GM12878 (cell line): ENCODE measurements around the gene DCAF17. TPM values are rescaled to one million over a fixed set of nuclear protein-coding genes. Genes with fewer than 3 reads are reported as not detected.

Experiments used
- ATF2 ChIP-seq: IDR thresholded peaks from 2 replicates; pipeline ENCODE4 v1.6.1; 2012; ENCODE audit warnings: low read length, inconsistent platforms
- BRCA1 ChIP-seq: IDR thresholded peaks from 2 replicates; pipeline ENCODE4 v1.6.1; 2011; ENCODE audit warnings: low read depth, low read length, improper control_type of control experiment
- CREB1 ChIP-seq: IDR thresholded peaks from 2 replicates; pipeline ENCODE4 v1.6.1; 2012; ENCODE audit warnings: low read depth, mild to moderate bottlenecking, inconsistent platforms
- ESRRA ChIP-seq: IDR thresholded peaks from 2 replicates; pipeline ENCODE4 v1.6.1; 2012; ENCODE audit warnings: mild to moderate bottlenecking, low read length, improper control_type of control experiment
- ETV6 ChIP-seq, 2 experiments: fragments of 450-650 bp in 1 of 2; IDR thresholded peaks in 1 of 2; conservative IDR thresholded peaks in 1 of 2; 2 replicates each; pipeline ENCODE4 v1.6.1; 2014; ENCODE audit warnings: antibody characterized with exemption in 1 of 2, borderline replicate concordance in 1 of 2, low read depth in 1 of 2, mild to moderate bottlenecking in 1 of 2, moderate library complexity in 1 of 2
- FOS ChIP-seq: IDR thresholded peaks from 3 replicates; pipeline ENCODE4 v1.6.1; 2011; ENCODE audit warnings: borderline replicate concordance; ENCODE audit not compliant: insufficient read length; ENCODE audit errors: extremely low read depth
- JUNB ChIP-seq: IDR thresholded peaks from 2 replicates; pipeline ENCODE4 v1.6.1; 2016; ENCODE audit warnings: antibody characterized with exemption, mild to moderate bottlenecking
- JUND ChIP-seq: IDR thresholded peaks from 2 replicates; pipeline ENCODE4 v1.6.1; 2012; ENCODE audit warnings: low read depth, mild to moderate bottlenecking, low read length, improper control_type of control experiment, moderate library complexity
- KDM1A ChIP-seq: fragments of 200-600 bp; sonication (generic); IDR thresholded peaks from 2 replicates; pipeline ENCODE4 v1.6.1; 2016; ENCODE audit warnings: borderline replicate concordance
- MYB ChIP-seq: fragments of 150-350 bp; IDR thresholded peaks from 2 replicates; pipeline ENCODE4 v1.6.1; 2014; ENCODE audit warnings: mild to moderate bottlenecking, low read depth, low read length, borderline replicate concordance
- NR2C1 ChIP-seq: fragments of 450-650 bp; IDR thresholded peaks from 2 replicates; pipeline ENCODE4 v1.6.1; 2017; ENCODE audit warnings: antibody characterized with exemption, mild to moderate bottlenecking, moderate library complexity
- PAX8 ChIP-seq: fragments of 450-650 bp; IDR thresholded peaks from 2 replicates; pipeline ENCODE4 v1.6.1; 2017; ENCODE audit warnings: mild to moderate bottlenecking, moderate library complexity
- PKNOX1 ChIP-seq: fragments of 450-650 bp; IDR thresholded peaks from 2 replicates; pipeline ENCODE4 v1.6.1; 2016; ENCODE audit warnings: mild to moderate bottlenecking
- SP1 ChIP-seq: IDR thresholded peaks from one replicate; pipeline ENCODE4 v1.6.1; 2011; ENCODE audit warnings: low read depth, low read length
- STAT1 ChIP-seq: fragments of 450-650 bp; conservative IDR thresholded peaks from 2 replicates; pipeline ENCODE4 v1.6.1; 2014; ENCODE audit warnings: antibody characterized with exemption, mild to moderate bottlenecking
- USF2 ChIP-seq: IDR thresholded peaks from 2 replicates; pipeline ENCODE4 v1.6.1; 2011; ENCODE audit warnings: low read depth, low read length, improper control_type of control experiment, borderline replicate concordance
- YBX1 ChIP-seq: fragments of 450-650 bp; IDR thresholded peaks from 2 replicates; pipeline ENCODE4 v1.6.1; 2016; ENCODE audit warnings: antibody characterized with exemption
- ZBED1 ChIP-seq: IDR thresholded peaks from 2 replicates; pipeline ENCODE4 v1.6.1; 2016; ENCODE audit warnings: borderline replicate concordance
- polyA plus RNA-seq, 11 experiments: library from polyadenylated mRNA; depleted of rRNA in 4 of 11; unstranded in 6 of 11; stranded (reverse) in 5 of 11; fragments of >200 nt; fragmentation: Nextera tagmentation in 4 of 11; fragmentation: Illumina TruSeq in 1 of 11; extraction: Ambion mirVana in 4 of 11; extraction: Trizol in 1 of 11; gene quantifications; 1 replicate in 1 of 11; 2 replicates in 10 of 11; pipeline versions ENCODE4 v1.2.1 to v1.2.3, GENCODE V29; 2011 to 2016; ENCODE audit warnings: inconsistent platforms in 2 of 11, missing spikeins in 2 of 11, low read depth in 1 of 11
- total RNA-seq, 4 experiments: library from RNA; depleted of rRNA in 3 of 4; stranded (reverse); fragments of >200 nt in 3 of 4; fragmentation: Illumina TruSeq in 1 of 4; extraction: Trizol in 1 of 4; gene quantifications; 2 replicates each; pipeline versions ENCODE4 v1.2.1 to v1.2.3, GENCODE V29; 2013 to 2021
- TF ChIP-seq, protein P1 (sequence below): fragments of 450-650 bp; IDR thresholded peaks from 2 replicates; pipeline ENCODE4 v1.6.1; 2018; ENCODE audit warnings: borderline replicate concordance, mild to moderate bottlenecking; ENCODE audit not compliant: partially characterized antibody
- TF ChIP-seq, protein P2 (sequence below): IDR thresholded peaks from 2 replicates; pipeline ENCODE4 v1.6.1; 2012; ENCODE audit warnings: improper control_type of control experiment, low read depth, low read length; ENCODE audit not compliant: insufficient replicate concordance

Gene DCAF17
- total and polyA plus RNA-seq, 10 of the 15 experiments (the other 5 are each of a cell fraction or from before 2014, with no cell fraction given): 5.2 to 32.9 (median 23.4) TPM

DNA sequence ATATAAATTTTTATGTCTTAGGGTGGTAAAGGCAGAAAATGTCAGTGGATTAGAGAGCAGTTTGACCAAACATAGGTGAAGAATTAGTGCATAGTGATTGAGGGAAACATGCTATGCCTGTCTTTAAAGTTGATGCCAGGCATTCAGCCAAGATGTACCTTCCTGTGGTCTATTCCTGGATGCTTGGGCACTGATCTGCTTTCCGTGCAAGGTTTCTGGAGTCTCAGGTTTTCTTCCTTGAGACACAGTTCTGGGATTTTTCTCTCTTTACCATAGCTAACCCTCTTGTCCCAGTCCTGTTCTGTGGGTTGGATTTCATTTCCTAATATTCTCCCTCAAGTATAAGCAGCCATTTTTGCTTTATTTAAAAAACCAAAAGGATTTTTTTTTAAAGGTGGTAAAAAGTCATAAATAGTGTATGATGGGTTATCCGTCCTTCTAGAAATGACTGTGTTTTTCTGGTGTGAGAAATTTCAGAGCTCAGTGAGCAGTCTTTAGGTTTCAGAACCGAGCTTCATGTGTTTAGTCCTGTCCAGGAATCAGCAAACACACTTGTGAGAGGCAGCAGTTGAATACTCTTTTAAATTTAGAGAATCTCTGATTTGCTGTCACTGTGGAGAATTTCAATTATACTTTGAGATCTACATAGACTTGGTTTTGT is 45.3 kb downstream of the DCAF17 start (continued):
- TF ChIP-seq JUND: 0 out of 2 replicates have a peak, but pooled peaks have one; percentile 21
- no peak for TF ChIP-seq PAX8
- peak; percentile 98 for TF ChIP-seq JUNB
- TF ChIP-seq, protein P1, sequence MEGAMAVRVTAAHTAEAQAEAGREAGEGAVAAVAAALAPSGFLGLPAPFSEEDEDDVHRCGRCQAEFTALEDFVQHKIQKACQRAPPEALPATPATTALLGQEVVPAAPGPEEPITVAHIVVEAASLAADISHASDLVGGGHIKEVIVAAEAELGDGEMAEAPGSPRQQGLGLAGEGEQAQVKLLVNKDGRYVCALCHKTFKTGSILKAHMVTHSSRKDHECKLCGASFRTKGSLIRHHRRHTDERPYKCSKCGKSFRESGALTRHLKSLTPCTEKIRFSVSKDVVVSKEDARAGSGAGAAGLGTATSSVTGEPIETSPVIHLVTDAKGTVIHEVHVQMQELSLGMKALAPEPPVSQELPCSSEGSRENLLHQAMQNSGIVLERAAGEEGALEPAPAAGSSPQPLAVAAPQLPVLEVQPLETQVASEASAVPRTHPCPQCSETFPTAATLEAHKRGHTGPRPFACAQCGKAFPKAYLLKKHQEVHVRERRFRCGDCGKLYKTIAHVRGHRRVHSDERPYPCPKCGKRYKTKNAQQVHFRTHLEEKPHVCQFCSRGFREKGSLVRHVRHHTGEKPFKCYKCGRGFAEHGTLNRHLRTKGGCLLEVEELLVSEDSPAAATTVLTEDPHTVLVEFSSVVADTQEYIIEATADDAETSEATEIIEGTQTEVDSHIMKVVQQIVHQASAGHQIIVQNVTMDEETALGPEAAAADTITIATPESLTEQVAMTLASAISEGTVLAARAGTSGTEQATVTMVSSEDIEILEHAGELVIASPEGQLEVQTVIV: no peak
- peak; percentile 90 for TF ChIP-seq ATF2
- TF ChIP-seq ZBED1: 0 out of 2 replicates have a peak, but pooled peaks have one; percentile 21
- no peak for TF ChIP-seq USF2
- TF ChIP-seq ETV6 (conservative IDR thresholded peaks at IDR 0.05 in 1 of 2, IDR thresholded peaks at IDR 0.05 in 1 of 2; ENCODE audit: borderline replicate concordance in 1 of 2, low read depth in 1 of 2): no peak; a peak in 1 of 4 replicates
- TF ChIP-seq, protein P2, sequence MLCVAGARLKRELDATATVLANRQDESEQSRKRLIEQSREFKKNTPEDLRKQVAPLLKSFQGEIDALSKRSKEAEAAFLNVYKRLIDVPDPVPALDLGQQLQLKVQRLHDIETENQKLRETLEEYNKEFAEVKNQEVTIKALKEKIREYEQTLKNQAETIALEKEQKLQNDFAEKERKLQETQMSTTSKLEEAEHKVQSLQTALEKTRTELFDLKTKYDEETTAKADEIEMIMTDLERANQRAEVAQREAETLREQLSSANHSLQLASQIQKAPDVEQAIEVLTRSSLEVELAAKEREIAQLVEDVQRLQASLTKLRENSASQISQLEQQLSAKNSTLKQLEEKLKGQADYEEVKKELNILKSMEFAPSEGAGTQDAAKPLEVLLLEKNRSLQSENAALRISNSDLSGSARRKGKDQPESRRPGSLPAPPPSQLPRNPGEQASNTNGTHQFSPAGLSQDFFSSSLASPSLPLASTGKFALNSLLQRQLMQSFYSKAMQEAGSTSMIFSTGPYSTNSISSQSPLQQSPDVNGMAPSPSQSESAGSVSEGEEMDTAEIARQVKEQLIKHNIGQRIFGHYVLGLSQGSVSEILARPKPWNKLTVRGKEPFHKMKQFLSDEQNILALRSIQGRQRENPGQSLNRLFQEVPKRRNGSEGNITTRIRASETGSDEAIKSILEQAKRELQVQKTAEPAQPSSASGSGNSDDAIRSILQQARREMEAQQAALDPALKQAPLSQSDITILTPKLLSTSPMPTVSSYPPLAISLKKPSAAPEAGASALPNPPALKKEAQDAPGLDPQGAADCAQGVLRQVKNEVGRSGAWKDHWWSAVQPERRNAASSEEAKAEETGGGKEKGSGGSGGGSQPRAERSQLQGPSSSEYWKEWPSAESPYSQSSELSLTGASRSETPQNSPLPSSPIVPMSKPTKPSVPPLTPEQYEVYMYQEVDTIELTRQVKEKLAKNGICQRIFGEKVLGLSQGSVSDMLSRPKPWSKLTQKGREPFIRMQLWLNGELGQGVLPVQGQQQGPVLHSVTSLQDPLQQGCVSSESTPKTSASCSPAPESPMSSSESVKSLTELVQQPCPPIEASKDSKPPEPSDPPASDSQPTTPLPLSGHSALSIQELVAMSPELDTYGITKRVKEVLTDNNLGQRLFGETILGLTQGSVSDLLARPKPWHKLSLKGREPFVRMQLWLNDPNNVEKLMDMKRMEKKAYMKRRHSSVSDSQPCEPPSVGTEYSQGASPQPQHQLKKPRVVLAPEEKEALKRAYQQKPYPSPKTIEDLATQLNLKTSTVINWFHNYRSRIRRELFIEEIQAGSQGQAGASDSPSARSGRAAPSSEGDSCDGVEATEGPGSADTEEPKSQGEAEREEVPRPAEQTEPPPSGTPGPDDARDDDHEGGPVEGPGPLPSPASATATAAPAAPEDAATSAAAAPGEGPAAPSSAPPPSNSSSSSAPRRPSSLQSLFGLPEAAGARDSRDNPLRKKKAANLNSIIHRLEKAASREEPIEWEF: no peak
- no peak for TF ChIP-seq NR2C1
- no peak for TF ChIP-seq SP1
- no peak for TF ChIP-seq KDM1A
- TF ChIP-seq MYB: no peak
- no peak for TF ChIP-seq STAT1
- TF ChIP-seq BRCA1: no peak
- TF ChIP-seq PKNOX1: no peak
- TF ChIP-seq CREB1: no peak
- TF ChIP-seq YBX1: no peak
- TF ChIP-seq ESRRA: no peak
- TF ChIP-seq FOS: no peak
